Activated CD4-positive, alpha-beta T cell treated with anti-CD3 and anti-CD28 coated beads, Interleukin-2, amount 50 U/mL, for 48 hours (primary cell): ENCODE results near the gene SP1.
"Not testable (repeated sequence)": the region's sequence is repeated elsewhere in the genome, so short reads cannot be mapped to it uniquely, and the experiment has no call there.

ENCODE experiments used
- DNase-seq, 2 experiments: peaks; one replicate each; pipeline ENCODE4 v3.0.0-alpha.2; 2020

Gene SP1

DNA sequence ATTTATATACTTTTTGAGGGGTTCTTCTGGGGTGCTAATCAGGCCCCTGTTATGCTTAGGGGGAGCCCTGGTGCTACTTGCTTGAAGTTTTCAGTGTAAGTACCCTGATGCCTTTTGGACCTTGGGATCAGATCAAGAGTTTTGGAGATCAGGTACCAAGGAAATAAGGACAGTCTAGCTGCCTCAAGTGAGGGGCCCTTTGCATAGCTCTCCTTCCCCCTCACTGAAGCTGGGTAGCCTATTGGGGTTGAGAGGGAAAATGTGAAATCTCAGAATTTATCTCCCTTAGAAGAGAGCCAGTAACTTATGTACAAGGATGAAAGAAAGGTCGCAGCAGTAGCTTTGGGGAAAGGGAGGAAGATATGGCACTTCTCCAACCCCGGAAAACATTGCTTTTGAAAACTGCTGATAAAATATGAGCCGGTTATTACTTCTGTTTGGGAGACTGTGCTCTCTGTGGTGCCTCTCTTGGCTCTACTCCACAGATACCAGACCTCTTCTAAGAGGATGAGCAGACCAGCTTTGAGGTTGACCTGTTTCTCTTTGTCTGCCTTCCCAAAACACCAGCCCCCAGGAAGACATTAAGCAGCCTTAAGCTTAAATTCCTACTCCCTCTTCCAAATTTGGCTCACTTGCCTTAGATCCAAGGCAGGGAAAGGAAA is 34.9 kb downstream of the SP1 start:
- no peak for DNase-seq

DNA sequence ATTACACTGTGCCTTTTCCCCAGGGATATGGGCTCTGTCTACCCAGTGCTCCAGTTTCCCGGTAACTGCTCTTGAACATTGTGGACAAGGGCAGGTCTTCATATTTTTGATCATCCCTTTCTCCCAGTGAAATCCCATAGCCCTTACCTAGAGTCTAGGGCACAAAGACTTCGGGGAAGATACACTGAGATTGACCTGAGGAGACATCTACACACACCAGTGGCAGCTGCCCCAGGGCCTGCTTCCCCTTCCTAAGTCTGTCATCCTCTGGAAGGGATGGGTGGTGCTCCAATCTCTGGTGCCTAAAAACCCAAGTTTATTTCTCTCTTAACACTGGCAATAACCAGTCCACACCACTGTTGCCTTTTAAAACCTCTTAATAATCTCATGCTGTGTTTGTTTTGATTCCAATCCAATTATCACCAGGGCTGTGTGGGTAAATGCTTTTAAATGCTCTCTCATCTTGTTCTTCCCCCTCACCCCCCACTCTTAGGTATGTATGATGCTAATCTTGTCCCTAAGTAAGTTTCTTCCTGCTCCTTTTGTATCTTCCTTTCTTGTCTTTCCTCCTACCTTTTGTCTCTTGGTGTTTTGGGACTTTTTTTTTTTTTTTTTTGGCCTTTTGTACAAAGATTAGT is 35.9 kb downstream of the SP1 start:
- not testable (repeated sequence) for DNase-seq

DNA sequence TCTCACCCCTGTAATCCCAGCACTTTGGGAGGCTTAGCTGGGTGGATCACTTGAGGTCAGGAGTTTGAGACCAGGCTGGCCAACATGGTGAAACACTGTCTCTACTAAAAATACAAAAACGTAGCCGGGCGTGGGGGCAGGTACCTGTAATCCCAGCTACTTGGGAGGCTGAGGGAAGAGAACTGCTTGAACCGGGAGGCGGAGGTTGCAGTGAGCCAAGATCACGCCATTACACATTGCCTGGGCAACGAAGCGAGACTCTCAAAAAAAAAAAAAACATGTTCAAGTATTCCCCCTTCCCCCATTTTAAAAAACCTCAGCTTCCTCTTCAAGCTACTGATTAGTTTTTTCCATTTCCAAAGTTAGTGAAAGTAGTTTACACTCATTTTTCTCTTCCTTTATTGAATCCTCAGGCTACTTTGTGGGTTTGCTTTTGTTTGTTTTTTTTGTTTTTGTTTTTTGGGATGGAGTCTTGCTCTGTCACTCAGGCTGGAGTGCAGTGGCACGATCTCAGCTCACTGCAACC is 37.4 kb downstream of the SP1 start:
- DNase-seq = peak in 1 of 2 experiments; percentile 17

DNA sequence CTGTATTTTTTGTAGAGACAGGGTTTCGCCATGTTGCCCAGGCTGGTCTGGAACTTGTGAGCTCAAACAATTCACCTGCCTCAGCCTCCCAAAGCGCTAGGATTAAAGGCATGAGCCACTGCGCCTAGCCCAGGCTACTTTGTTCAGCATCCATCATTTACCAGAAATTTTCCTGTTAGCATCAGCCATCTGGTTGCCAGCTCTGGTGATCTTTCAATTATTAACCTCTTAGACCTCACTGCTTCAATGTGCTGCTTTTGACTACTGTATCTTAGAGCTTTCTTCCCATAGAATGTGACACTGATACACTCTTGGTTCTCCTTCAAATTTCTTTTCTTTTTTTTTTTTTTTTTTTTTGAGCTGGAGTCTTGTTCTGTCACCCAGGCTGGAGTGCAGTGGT is 38.2 kb downstream of the SP1 start:
- no peak for DNase-seq

DNA sequence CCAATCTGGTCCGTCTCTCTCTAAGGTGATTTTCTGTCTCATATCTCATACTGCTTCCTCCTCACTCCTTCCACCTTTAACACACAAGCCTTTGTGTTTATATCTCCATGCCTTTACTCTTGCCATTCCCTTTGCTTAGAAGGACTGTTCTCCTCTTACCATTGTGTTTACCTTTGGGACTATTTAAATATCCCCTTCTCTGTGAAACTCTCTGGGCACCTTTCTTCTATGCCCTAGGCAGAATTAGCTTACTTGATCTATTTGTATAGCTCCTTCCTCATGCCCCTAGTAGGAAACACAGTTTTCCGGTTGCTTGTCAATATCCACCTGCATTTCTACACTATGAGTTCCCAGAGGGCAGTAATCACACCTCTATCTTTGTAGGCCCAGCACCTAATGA is 39.8 kb downstream of the SP1 start:
- DNase-seq = no peak

DNA sequence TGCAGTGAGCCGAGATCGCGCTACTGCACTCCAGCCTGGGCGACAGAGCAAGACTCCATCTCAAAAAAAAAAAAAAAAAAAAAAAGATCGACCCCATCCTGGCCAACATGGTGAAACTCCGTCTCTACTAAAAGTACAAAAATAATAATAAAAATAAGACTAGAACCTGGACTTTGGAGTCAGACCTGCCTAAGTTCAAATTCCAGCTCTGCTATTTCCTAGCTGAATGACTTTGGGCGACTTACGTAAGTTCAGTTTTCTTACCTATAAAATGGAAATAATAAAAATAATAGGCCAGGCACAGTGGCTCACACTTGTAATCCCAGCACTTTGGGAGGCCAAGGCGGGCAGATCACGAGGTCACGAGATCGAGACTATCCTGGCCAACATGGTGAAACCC is 42.3 kb downstream of the SP1 start:
- not testable (repeated sequence) for DNase-seq

DNA sequence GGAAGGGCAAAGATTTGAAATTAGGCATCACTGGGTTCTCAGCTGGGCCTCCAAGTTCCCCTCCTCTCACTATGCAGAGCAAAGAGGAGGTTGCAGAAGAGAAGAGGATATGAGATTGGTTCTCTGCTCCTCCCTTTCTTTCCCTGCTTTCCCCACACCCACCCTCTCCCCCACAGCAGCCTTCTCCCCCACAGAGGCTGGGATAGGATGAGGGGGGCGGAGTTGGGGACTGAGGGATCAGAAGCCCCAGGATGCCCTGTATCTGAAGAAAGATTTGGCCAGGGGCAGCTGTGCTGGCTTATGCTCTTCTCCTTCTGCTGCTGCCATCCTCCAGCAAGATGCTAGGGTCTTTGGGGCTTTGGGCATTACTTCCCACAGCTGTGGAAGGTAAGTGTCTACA is 43.6 kb downstream of the SP1 start, which contains the start of gene AMHR2:
Gene AMHR2 (plus strand): TSS at position 259 of the 400 bp plus-strand sequence. CDS start 80 bp downstream, at position 339.
- no peak for DNase-seq

DNA sequence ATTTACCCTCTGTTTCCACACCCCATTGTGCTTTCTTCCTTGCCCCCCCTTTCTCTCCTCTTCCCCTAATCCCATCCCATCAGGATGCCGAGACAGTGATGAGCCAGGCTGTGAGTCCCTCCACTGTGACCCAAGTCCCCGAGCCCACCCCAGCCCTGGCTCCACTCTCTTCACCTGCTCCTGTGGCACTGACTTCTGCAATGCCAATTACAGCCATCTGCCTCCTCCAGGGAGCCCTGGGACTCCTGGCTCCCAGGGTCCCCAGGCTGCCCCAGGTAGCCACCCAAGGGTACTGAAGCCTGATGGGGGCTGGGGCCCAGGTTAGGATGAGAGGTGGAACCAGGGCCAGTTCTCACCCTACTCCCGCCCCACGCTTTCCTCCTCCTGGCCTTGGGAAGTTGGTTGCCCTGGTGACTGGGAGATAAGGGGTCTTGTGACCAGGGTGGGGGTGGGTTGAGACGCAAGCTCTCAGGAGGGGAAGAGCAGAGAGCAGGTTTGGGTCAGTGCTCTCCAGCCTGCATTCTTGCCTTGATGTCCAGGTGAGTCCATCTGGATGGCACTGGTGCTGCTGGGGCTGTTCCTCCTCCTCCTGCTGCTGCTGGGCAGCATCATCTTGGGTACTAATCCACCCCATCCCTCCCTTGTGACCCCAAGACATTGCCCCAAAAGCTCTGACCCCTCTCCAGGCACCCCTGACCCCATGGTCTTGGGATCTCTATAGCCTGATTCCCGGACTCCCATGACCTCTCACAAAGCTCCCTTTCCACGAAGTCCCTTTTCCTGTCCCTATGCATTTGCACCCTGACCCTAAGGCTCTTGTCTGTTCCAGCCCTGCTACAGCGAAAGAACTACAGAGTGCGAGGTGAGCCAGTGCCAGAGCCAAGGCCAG is 44.9 kb downstream of the SP1 start:
- no peak for DNase-seq

DNA sequence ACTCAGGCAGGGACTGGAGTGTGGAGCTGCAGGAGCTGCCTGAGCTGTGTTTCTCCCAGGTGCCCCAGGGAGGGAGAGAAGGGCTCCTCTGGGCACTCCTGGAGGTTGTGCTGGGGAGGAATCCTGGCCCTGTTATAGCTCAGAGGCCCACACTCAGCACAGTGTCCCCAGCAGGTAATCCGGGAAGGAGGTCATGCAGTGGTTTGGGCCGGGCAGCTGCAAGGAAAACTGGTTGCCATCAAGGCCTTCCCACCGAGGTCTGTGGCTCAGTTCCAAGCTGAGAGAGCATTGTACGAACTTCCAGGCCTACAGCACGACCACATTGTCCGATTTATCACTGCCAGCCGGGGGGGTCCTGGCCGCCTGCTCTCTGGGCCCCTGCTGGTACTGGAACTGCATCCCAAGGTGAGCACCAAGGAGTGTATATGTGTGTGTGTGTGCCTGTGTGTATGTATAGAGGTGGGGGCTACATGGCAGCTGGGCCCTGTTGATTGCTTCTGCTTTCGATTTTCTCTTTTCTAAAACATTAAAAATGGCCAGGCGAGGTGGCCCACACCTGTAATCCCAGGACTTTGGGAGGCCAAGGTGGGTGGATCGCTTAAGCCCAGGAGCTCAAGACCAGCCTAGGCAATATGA is 45.7 kb downstream of the SP1 start:
- no peak for DNase-seq

DNA sequence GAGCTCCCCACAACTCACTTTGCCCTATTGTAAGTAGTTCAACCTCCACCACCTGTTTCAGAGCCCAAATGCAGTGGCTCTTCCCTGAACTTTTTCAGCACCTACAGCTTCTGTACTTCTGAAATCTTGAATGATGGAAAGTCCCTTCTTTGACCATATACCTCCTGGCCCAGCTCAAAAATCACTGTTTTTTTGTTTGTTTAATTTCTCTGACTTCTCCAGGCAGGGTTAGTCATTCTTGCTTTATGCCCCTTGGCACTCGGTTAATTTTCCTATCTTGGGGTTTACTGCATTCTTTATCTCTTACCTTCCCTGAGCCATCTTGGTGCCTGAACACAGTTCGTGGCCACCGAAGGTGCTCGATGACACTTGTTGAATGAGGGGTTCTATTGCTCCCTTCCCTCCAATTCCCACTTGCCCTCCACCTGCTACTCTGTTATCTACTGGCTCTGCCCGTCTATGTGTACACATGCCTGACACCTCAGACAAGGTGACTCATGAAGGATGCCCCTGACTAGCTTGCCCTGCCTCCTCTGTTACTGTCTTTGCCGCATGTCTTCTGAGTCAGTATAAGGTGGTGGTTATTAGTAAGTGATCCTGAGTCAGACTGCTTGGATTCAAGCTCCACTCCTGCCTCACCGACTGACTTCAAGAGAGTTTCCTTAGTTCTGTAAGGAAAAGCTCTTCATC is 48.1 kb downstream of the SP1 start:
- DNase-seq = peak; percentile 37 to 53

DNA sequence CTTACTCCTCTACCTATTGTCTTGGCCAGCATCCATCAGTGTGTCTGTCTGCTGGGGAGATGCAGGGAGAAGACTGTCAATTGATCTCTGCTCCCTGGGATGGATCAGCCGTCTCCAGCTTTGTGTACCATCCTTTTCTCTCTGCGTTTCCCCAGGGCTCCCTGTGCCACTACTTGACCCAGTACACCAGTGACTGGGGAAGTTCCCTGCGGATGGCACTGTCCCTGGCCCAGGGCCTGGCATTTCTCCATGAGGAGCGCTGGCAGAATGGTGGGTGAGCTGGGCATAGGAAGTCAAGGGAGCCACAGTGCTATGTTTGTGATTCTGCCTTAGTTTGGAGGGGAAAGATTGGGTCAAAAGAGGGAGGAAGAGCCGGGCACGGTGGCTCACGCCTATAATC is 48.8 kb downstream of the SP1 start:
- DNase-seq = no peak

DNA sequence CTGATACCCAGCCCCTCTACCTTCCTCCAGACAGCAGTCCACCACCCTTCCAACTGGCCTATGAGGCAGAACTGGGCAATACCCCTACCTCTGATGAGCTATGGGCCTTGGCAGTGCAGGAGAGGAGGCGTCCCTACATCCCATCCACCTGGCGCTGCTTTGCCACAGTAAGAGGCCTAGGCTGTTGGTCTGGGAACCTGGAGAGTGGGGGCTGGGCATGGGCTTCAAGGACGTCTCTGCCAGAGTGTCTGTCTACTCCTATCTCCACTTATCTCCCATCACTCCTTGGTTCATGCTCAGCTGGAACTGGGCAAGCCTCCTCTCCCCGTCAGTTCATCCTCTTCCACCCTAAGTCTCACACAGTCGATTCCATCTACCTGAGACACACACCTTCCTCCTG is 50.1 kb downstream of the SP1 start:
- no peak for DNase-seq

DNA sequence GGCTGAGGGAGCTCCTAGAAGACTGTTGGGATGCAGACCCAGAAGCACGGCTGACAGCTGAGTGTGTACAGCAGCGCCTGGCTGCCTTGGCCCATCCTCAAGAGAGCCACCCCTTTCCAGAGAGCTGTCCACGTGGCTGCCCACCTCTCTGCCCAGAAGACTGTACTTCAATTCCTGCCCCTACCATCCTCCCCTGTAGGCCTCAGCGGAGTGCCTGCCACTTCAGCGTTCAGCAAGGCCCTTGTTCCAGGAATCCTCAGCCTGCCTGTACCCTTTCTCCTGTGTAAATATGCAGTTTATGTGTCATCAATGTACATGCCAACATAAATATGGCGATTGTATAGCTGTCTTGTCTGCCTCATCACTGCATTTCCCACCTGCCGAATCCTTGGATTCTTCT is 51.2 kb downstream of the SP1 start:
- DNase-seq = no peak

DNA sequence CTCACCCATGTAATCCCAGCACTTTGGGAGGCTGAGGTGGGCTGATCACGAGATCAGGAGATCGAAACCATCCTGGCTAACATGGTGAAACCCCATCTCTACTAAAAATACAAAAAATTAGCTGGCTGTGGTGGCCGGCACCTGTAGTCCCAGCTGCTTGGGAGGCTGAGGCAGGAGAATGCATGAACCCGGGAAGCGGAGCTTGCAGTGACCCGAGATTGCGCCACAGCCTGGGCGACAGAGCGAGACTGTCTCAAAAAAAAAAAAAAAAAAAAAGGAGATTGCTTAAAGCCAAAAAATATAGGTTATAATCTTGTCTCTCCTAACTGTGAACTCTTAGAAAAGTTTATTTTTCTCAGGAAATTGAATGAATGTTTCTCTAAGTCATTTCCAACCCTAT is 55.4 kb downstream of the SP1 start:
- not testable (repeated sequence) for DNase-seq

DNA sequence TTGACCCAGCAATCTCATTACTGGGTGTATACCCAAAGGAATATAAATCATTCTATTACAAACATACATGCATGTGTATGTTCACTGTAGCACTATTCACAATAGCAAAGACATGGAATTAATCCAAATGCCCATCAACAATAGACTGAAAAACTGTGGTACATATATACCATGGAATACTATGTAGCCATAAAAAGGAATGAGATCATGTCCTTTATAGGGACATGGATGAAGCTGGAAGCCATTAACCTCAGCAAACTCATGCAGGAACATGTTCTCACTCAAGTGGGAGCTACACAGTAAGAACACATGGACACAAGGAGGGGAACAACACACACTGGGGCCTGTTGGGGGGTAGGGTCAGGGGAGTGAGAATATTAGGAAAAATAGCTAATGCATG is 59.6 kb downstream of the SP1 start:
- DNase-seq = not testable (repeated sequence)

DNA sequence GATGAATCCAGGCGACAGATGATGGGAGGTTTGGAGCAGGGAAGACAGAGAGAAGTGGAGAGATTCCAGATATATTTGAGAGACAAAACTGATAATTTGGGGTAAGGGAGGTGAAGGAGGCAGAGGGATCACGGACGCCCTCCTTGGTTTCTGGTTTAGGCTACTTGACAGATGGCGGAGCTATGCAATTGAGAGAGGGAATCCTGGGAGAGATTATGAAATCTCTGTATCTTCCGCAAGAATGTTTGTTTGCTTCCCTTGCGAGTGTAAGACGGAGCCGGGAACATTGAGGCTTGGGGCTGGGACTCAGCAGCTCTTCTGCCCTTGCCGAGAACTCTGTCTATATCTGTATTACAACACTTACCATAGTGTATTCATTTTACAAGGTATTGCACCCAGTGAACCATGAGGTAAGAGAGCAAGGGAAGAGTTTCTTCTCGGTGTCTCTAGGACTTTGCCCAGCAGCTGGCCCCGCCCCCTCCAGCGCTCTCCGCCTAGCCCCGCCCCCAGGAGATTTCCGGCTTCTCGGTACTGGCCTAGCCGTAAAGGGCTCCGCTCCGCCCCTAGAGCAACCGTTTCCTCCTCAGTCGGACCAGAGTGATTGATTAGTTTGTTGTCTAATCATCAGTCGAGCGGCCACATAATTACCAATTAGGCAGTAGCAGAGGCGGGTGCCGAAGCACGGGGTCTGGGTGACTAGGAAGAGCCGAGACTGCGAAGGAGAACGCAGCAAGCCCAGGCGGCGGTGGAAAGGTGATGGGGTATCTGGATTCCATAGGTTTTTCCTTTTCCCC is 61.3 kb downstream of the SP1 start, which contains the start of gene PRR13:
Gene PRR13 (plus strand): TSS at position 695 of the 794 bp plus-strand sequence. CDS start 981 bp downstream, outside the sequence.
- DNase-seq = peak; percentile 99 to 100

DNA sequence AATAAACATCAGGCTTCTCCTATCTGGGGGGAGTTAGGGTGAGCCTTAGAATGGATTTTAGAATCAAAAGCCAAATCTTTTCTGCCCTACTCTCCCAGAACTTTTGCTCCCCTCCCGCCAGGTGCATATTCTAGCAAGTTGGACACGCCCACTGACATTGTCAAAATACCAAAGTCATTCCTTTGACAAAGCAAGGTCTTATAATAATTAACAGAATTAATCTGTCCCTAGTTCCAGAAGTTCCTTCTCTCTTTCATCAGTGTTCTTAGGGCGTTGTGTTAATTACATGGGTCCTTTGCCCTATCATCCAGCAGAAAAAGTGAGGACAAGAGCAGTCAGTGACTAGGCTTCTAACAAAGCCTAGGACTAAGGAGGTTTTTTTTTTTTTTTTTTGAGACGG is 64.0 kb downstream of the SP1 start:
- no peak for DNase-seq

DNA sequence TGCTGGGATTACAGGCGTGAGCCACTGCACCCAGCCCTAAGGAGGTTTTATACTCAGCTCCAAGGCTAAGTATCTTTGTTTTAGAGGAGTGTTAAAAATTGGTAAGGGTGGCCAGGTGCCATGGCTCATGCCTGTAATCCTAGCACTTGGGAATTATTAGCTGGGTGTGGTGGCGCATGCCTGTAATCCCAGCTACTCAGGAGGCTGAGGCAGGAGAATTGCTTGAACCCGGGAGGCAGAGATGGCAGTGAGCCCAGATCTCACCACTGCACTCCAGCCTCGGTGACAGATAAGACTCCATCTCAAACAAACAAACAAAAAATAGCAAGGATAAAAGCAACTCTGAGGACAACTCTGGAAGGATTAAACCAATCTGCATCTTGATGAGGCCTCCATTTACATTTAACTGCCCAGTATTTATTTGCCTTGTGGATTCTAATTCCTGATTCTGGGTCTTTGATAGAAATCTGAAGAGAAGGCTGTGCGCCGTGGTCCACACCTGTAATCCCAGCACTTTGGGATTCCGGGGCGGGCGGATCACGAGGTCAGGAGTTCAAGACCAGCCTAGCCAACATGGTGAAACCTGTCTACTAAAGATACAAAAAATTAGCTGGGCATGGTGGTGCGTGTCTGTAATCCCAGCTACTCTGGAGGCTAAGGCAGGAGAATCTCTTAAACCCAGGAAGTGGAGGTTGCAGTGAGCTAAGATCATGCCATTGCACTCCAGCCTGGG is 64.8 kb downstream of the SP1 start:
- DNase-seq = not testable (repeated sequence)

DNA sequence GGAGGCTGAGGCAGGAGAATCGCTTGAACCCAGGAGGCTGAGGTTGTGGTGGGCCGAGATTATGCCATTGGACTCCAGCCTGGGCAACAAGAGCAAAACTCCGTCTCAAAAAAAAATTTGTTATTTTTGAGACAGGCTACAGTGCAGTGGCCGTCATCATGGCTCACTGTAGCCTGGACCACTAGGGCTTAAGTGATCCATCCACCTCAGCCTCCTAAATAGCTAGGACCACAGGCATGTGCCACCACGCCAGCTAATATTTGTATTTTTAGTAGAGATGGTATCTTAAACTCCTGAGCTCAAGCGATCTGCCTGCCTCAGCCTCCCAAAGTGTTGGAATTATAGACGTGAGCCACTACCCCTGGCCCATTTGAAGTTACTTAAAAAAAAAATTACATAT is 71.0 kb downstream of the SP1 start:
- DNase-seq = no peak

DNA sequence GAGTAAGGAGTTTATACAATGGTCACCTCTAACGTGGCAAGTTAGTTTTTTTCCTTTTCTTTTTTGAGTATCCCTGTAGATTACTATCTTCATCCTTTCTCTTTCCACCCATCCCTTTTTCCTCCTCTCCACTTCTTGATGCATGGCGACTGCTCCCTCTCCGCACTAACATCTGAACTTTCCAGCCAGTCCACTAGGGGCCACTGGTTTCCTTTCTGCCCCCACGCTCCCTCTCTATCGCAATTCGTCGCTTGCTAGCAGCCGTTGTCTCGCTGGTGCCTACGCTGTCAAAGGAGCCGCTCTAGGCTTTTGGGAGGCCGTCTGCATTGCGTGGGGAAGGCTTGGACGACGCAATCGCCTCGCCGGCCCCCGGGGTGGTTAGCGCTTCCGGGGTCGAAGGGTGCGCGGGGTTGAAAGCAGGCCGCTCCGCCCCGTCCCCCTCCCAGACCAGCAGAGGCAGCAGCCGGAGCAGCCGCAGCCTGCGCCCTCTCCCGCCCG is 71.7 kb downstream of the SP1 start, which contains the start of gene PCBP2:
Gene PCBP2 (plus strand): TSS at position 442 of the 498 bp plus-strand sequence. CDS start 2,699 bp downstream, outside the sequence.
- DNase-seq = peak; percentile 96 to 97
